VCaP (cell line): Measurements from ENCODE around the gene PTPRN2.

ENCODE experiments used
- H3K27ac ChIP-seq: fragments of 450-650 bp; 2 replicates; pipeline ENCODE4 v1.5.1; 2017
- CTCF ChIP-seq: fragments of 450-650 bp; conservative IDR thresholded peaks from 2 replicates; pipeline ENCODE4 v1.5.1; 2017; ENCODE audit warnings: mild to moderate bottlenecking, moderate library complexity

Gene PTPRN2

GRCh38 chr7:157828881-157829280 lies 758.7 kb downstream of the PTPRN2 start:
- H3K27ac ChIP-seq: no peak overlapping the region
- no peak for TF ChIP-seq CTCF

GRCh38 chr7:157828190-157828589 lies 759.4 kb downstream of the PTPRN2 start:
- no peak for TF ChIP-seq CTCF
- no peak overlapping the region for H3K27ac ChIP-seq

- no peak for TF ChIP-seq CTCF
These were observed 759.8 kb downstream of the PTPRN2 start for GRCh38 chr7:157827863-157828160.

GRCh38 chr7:157827045-157827862 lies 760.4 kb downstream of the PTPRN2 start:
- no peak overlapping the region for H3K27ac ChIP-seq
- TF ChIP-seq CTCF: no peak

More at GRCh38 chr7:157827863-157828160, 759.8 kb downstream of the PTPRN2 start:
- no peak overlapping the region for H3K27ac ChIP-seq

GRCh38 chr7:157826566-157826965 lies 761.1 kb downstream of the PTPRN2 start:
- no peak for TF ChIP-seq CTCF
- no peak overlapping the region for H3K27ac ChIP-seq

- TF ChIP-seq CTCF: no peak
- no peak overlapping the region for H3K27ac ChIP-seq
These were observed 762.3 kb downstream of the PTPRN2 start for GRCh38 chr7:157825325-157825724.

- H3K27ac ChIP-seq: no peak overlapping the region
- no peak for TF ChIP-seq CTCF
These were observed 762.9 kb downstream of the PTPRN2 start for GRCh38 chr7:157824819-157825121.
